Suprapubic skin (tissue), 4 donors: ENCODE measurements around the gene PDE4B. TPM values are rescaled to one million over a fixed set of nuclear protein-coding genes. Genes with fewer than 3 reads are reported as not detected.

ENCODE experiments used
- DNase-seq, 2 donors: peaks; one replicate each; pipeline ENCODE4 v3.0.0-alpha.2; 2019; ENCODE audit warnings: low spot score in 2 of 2
- H3K27ac ChIP-seq: fragments of 200-600 bp; sonication (generic); one replicate; pipeline ENCODE4 v1.5.1; 2019
- H3K27me3 ChIP-seq: fragments of 200-600 bp; sonication (generic); one replicate; pipeline ENCODE4 v1.5.1; 2019
- H3K36me3 ChIP-seq: fragments of 200-600 bp; sonication (generic); one replicate; pipeline ENCODE4 v1.5.1; 2019
- H3K4me1 ChIP-seq: fragments of 200-600 bp; sonication (generic); one replicate; pipeline ENCODE4 v1.5.1; 2019
- H3K4me3 ChIP-seq: fragments of 200-600 bp; sonication (generic); one replicate; pipeline ENCODE4 v1.5.1; 2019; ENCODE audit warnings: mild to moderate bottlenecking
- H3K9me3 ChIP-seq: fragments of 200-600 bp; sonication (generic); one replicate; pipeline ENCODE4 v1.5.1; 2019
- CTCF ChIP-seq, 2 donors: fragments of 200-600 bp in 1 of 2; fragments of 450-650 bp in 1 of 2; sonication (generic) in 1 of 2; IDR thresholded peaks; one replicate each; pipeline ENCODE4 v1.5.1; 2016 to 2019; ENCODE audit warnings: antibody characterized with exemption in 2 of 2, mild to moderate bottlenecking in 1 of 2, moderate library complexity in 1 of 2
- EP300 ChIP-seq: sonication (generic); formaldehyde crosslinking; IDR thresholded peaks from one replicate; pipeline ENCODE4 v1.6.1; 2017; ENCODE audit warnings: antibody characterized with exemption
- POLR2A ChIP-seq, 2 donors: fragments of 450-650 bp; IDR thresholded peaks; one replicate each; pipeline ENCODE4 v1.6.1; 2017; ENCODE audit warnings: antibody characterized with exemption in 2 of 2, mild to moderate bottlenecking in 2 of 2, moderate library complexity in 2 of 2
- POLR2AphosphoS5 ChIP-seq, 3 donors: sonication (generic); formaldehyde crosslinking; IDR thresholded peaks; one replicate each; pipeline ENCODE4 v1.6.1; 2017; ENCODE audit warnings: antibody characterized with exemption in 3 of 3
- WGBS: methylation state at CpG from one replicate; pipeline ENCODE4 v1.1.5; 2018; 5-methylcytosine and 5-hydroxymethylcytosine counted together
- total RNA-seq, 4 donors: library from RNA; depleted of rRNA; stranded (reverse); fragments of >200 nt; gene quantifications; one replicate each; pipeline ENCODE4 v1.1.0, GENCODE V29; 2016

The PDE4B gene
- total RNA-seq, 4 donors from 2014 or later = 14.2 to 27.6 (median 16.7) TPM

GRCh38 chr1:65824103-65824502 is 31.4 kb downstream of the PDE4B start:
- Histone ChIP-seq H3K9me3 (no peaks in the 10 kb centered on the region), H3K4me1 (no peaks in the 10 kb centered on the region), H3K27me3 (no peaks in the 10 kb centered on the region), H3K4me3 (no peak overlapping the region), H3K27ac (no peak overlapping the region), H3K36me3 (no peaks in the 10 kb centered on the region)
- DNase-seq = no peak
- TF ChIP-seq CTCF (IDR thresholded peaks at IDR 0.05) (no peak), POLR2A (IDR thresholded peaks at IDR 0.05) (no peak), EP300 (no peak), POLR2AphosphoS5 (IDR thresholded peaks at IDR 0.05) (no peak)

- Histone ChIP-seq H3K36me3 (no peaks in the 10 kb centered on the region), H3K27me3 (no peaks in the 10 kb centered on the region), H3K27ac (no peak overlapping the region), H3K9me3 (no peaks in the 10 kb centered on the region), H3K4me3 (no peak overlapping the region), H3K4me1 (no peaks in the 10 kb centered on the region)
- WGBS = 69% methylated on average over 1 of the region's 1 CpG
- TF ChIP-seq EP300 (no peak), POLR2A (IDR thresholded peaks at IDR 0.05) (no peak), CTCF (IDR thresholded peaks at IDR 0.05) (no peak), POLR2AphosphoS5 (IDR thresholded peaks at IDR 0.05) (no peak)
- no peak for DNase-seq
Measured at GRCh38 chr1:65825741-65826140, 33.0 kb downstream of the PDE4B start.

GRCh38 chr1:65826782-65827181 is 34.1 kb downstream of the PDE4B start:
- TF ChIP-seq POLR2AphosphoS5 (IDR thresholded peaks at IDR 0.05) (no peak), POLR2A (IDR thresholded peaks at IDR 0.05) (no peak), CTCF (IDR thresholded peaks at IDR 0.05) (no peak), EP300 (no peak)
- no peak for DNase-seq
- 79% methylated on average over 3 of the region's 3 CpGs for WGBS
- H3K4me3 ChIP-seq = no peak overlapping the region
- H3K27ac ChIP-seq = no peak overlapping the region
- no peaks in the 10 kb centered on the region for H3K36me3 ChIP-seq
- no peaks in the 10 kb centered on the region for H3K27me3 ChIP-seq
- H3K9me3 ChIP-seq = no peaks in the 10 kb centered on the region
- H3K4me1 ChIP-seq = no peaks in the 10 kb centered on the region

- Histone ChIP-seq H3K36me3 (no peaks in the 10 kb centered on the region), H3K27me3 (no peaks in the 10 kb centered on the region), H3K27ac (no peak overlapping the region), H3K4me3 (no peak overlapping the region), H3K4me1 (no peaks in the 10 kb centered on the region), H3K9me3 (no peaks in the 10 kb centered on the region)
- DNase-seq = no peak
- 92% methylated on average over 1 of the region's 1 CpG for WGBS
- no peak for TF ChIP-seq CTCF (IDR thresholded peaks at IDR 0.05)
- no peak for TF ChIP-seq POLR2A (IDR thresholded peaks at IDR 0.05)
- no peak for TF ChIP-seq POLR2AphosphoS5 (IDR thresholded peaks at IDR 0.05)
- no peak for TF ChIP-seq EP300
Measured at GRCh38 chr1:65827346-65827745, 34.7 kb downstream of the PDE4B start.

- Histone ChIP-seq H3K27me3 (no peaks in the 10 kb centered on the region), H3K27ac (no peak overlapping the region), H3K9me3 (no peaks in the 10 kb centered on the region), H3K36me3 (no peaks in the 10 kb centered on the region), H3K4me3 (no peak overlapping the region), H3K4me1 (no peaks in the 10 kb centered on the region)
- DNase-seq = no peak
- 91% methylated on average over 1 of the region's 1 CpG for WGBS
- TF ChIP-seq EP300 = no peak
Measured at GRCh38 chr1:65830306-65830705, 37.6 kb downstream of the PDE4B start.

- no peaks in the 10 kb centered on the region for H3K27me3 ChIP-seq
- no peaks in the 10 kb centered on the region for H3K4me1 ChIP-seq
- WGBS = 54% methylated on average over 3 of the region's 3 CpGs
- no peak for DNase-seq
- H3K9me3 ChIP-seq = no peaks in the 10 kb centered on the region
- TF ChIP-seq POLR2AphosphoS5 (IDR thresholded peaks at IDR 0.05) = no peak
- no peak for TF ChIP-seq EP300
- TF ChIP-seq CTCF (IDR thresholded peaks at IDR 0.05) = no peak
- no peak for TF ChIP-seq POLR2A (IDR thresholded peaks at IDR 0.05)
- no peaks in the 10 kb centered on the region for H3K36me3 ChIP-seq
- no peak overlapping the region for H3K4me3 ChIP-seq
- no peak overlapping the region for H3K27ac ChIP-seq
Measured at GRCh38 chr1:65832296-65832695, 39.6 kb downstream of the PDE4B start.
